Globus pallidus (tissue), 1 donor: ENCODE measurements around the gene MESD.

Experiments
- DNase-seq: peaks from one replicate; pipeline ENCODE4 v3.0.0-alpha.2; 2015; ENCODE audit warnings: low spot score

The MESD gene

GRCh38 chr15:80904998-80905397, 84.6 kb downstream of the MESD start:
- no peak for DNase-seq

- no peak for DNase-seq
Observed at GRCh38 chr15:80902298-80902801, 87.3 kb downstream of the MESD start.

GRCh38 chr15:80898040-80898439, 91.6 kb downstream of the MESD start:
- no peak for DNase-seq
